MCF 10A (cell line): ENCODE data around the gene OTP. TPM values are rescaled to one million over a fixed set of nuclear protein-coding genes. Genes with fewer than 3 reads are reported as not detected.
A peak's percentile ranks its signal among the peaks of the same experiment; 100 is the strongest.

Source experiments
- Bru-seq: library from RNA; stranded (reverse); fragments of 400-500 nt; gene quantifications from one replicate; lab custom pipeline; 2021; lab: Mats Ljungman, UMichigan
- BruChase-seq, 2 experiments: library from RNA; stranded (reverse); fragments of 400-500 nt; gene quantifications; one replicate each; lab custom pipeline; 2021; lab: Mats Ljungman, UMichigan
- BruUV-seq: library from RNA; stranded (reverse); fragments of 400-500 nt; replicated peaks from 2 replicates; lab custom pipeline; 2021; lab: Mats Ljungman, UMichigan
- CTCF ChIA-PET: fragments of 300-600 bp; sonication (Branson Sonifier 250); formaldehyde crosslinking; extraction: SDS; loops from one replicate; lab custom pipeline; 2021; ENCODE audit warnings: antibody characterized with exemption, inconsistent platforms; lab: Yijun Ruan, JAX
- POLR2A ChIA-PET: fragments of 300-600, 350-650 bp; sonication (Branson Sonifier 250); formaldehyde crosslinking; extraction: SDS; loops from one replicate; lab custom pipeline; 2020; ENCODE audit warnings: antibody characterized with exemption, inconsistent platforms; lab: Yijun Ruan, JAX
- DNase-seq: peaks from one replicate; pipeline ENCODE4 v3.0.0-alpha.2; 2018; ENCODE audit not compliant: unreplicated experiment
- H3K27ac Mint-ChIP-seq: one replicate; pipeline ENCODE4 v1.8.0; 2022; ENCODE audit warnings: mild to moderate bottlenecking, low read depth, mixed read lengths; ENCODE audit not compliant: unreplicated experiment
- H3K27me3 Mint-ChIP-seq: one replicate; pipeline ENCODE4 v1.8.0; 2022; ENCODE audit warnings: mixed read lengths; ENCODE audit not compliant: insufficient read depth, unreplicated experiment
- H3K36me3 Mint-ChIP-seq: one replicate; pipeline ENCODE4 v1.8.0; 2022; ENCODE audit warnings: mild to moderate bottlenecking, moderate library complexity, mixed read lengths; ENCODE audit not compliant: insufficient read depth, unreplicated experiment
- H3K4me1 Mint-ChIP-seq: one replicate; pipeline ENCODE4 v1.8.0; 2022; ENCODE audit warnings: mixed read lengths; ENCODE audit not compliant: insufficient read depth, unreplicated experiment
- H3K4me3 Mint-ChIP-seq: one replicate; pipeline ENCODE4 v1.8.0; 2022; ENCODE audit warnings: mild to moderate bottlenecking, moderate library complexity, mixed read lengths; ENCODE audit not compliant: unreplicated experiment
- H3K9me3 Mint-ChIP-seq: one replicate; pipeline ENCODE4 v1.8.0; 2022; ENCODE audit warnings: mixed read lengths; ENCODE audit not compliant: unreplicated experiment
- CTCF ChIP-seq: fragments of 200-600 bp; IDR thresholded peaks from one replicate; pipeline ENCODE4 v1.8.0; 2022; ENCODE audit warnings: antibody characterized with exemption, mild to moderate bottlenecking; ENCODE audit not compliant: unreplicated experiment
- intact Hi-C: fragments of 100-400 bp; cut with micrococcal nuclease; formaldehyde crosslinking; loops from 2 replicates; pipeline ENCODE4 v1.14.1; 2022
- long read RNA-seq: library from polyadenylated mRNA; stranded (forward); transcript quantifications from one replicate; pipeline ENCODE4 v2.0.0, GENCODE V29; 2022
- total RNA-seq: library from RNA; stranded (reverse); gene quantifications from 2 replicates; pipeline ENCODE4 v1.2.3, GENCODE V29; 2022

The OTP gene
- total RNA-seq (not detected in 2 replicates), Bru-seq, nascent RNA (not detected), BruChase-seq, experiment 1, labeled RNA remaining after a 6-hour chase (percentile 9 among the genes with signal in this experiment), BruChase-seq, experiment 2, labeled RNA remaining after a 2-hour chase (percentile 11 among the genes with signal in this experiment)
- long read RNA-seq = 0 reads

- no peak for DNase-seq
- CTCF ChIA-PET = no interaction called here
- no peak for TF ChIP-seq CTCF
- POLR2A ChIA-PET = interaction anchor here (0.6 kb wide), 1 partner anchor 344 kb away, joined by 3 read pairs; no protein-coding TSS in a partner anchor
- no peaks in the 10 kb centered on the region for H3K36me3 Mint-ChIP-seq
- no TSS peak for BruUV-seq
- no peak within 1 kb of the TSS for H3K4me3 Mint-ChIP-seq
- no peaks in the 10 kb centered on the region for H3K4me1 Mint-ChIP-seq
- intact Hi-C loops = no loop called here
- peaks cover 70% of the 10 kb centered on the region for H3K27me3 Mint-ChIP-seq
- no peak within 1 kb of the TSS for H3K27ac Mint-ChIP-seq
- no peaks in the 10 kb centered on the region for H3K9me3 Mint-ChIP-seq
Measured at GRCh38 chr5:77637998-77638762, at the start of gene OTP. Gene OTP, minus strand, starts transcription at chr5:77638713. Its CDS starts 164 bp downstream, at chr5:77638549.

- CTCF ChIA-PET = no interaction called here
- intact Hi-C loops = no loop called here
- H3K9me3 Mint-ChIP-seq = no peaks in the 10 kb centered on the region
Measured at GRCh38 chr5:77683171-77683732, 44.7 kb upstream of the OTP start.

DNA sequence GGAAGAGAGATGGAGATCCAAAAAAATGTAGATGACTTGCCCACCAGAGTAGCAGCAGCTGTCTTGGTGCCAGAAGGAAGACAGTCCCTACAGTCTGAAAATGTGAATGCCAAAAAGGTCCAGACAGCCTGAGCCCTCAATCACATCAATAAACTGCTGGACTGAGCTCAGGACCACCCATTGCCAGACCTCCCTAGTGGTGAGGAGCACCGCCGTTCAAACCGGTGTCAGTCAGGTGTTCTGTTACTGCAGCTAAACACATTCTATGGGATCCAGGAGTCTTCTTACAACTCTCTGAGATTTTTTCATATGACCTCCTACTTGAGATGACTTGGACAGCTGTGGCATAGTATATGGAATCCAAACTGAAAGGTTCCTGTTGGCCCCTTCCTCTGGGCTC lies 32.0 kb upstream of the OTP start:
- Mint-ChIP-seq H3K4me3 (no peak overlapping the region), H3K27me3 (no peaks in the 10 kb centered on the region), H3K9me3 (peaks cover 3% of the 10 kb centered on the region), H3K36me3 (no peaks in the 10 kb centered on the region), H3K4me1 (no peaks in the 10 kb centered on the region), H3K27ac (no peak overlapping the region)
- no peak for DNase-seq
- ChIA-PET CTCF (no interaction called here), POLR2A (no interaction called here)
- intact Hi-C loops = no loop called here
- BruUV-seq = no TSS peak
- no peak for TF ChIP-seq CTCF

More at GRCh38 chr5:77683171-77683732, 44.7 kb upstream of the OTP start:
- Mint-ChIP-seq H3K36me3 (peaks cover 16% of the 10 kb centered on the region), H3K27me3 (no peaks in the 10 kb centered on the region), H3K4me3 (no peak overlapping the region), H3K27ac (no peak overlapping the region), H3K4me1 (peaks cover 5% of the 10 kb centered on the region)
- no peak for TF ChIP-seq CTCF
- POLR2A ChIA-PET = interaction anchor here (0.8 kb wide), 1 partner anchor 155 kb away, joined by 3 read pairs; no protein-coding TSS in a partner anchor
- no TSS peak for BruUV-seq
- no peak for DNase-seq

DNA sequence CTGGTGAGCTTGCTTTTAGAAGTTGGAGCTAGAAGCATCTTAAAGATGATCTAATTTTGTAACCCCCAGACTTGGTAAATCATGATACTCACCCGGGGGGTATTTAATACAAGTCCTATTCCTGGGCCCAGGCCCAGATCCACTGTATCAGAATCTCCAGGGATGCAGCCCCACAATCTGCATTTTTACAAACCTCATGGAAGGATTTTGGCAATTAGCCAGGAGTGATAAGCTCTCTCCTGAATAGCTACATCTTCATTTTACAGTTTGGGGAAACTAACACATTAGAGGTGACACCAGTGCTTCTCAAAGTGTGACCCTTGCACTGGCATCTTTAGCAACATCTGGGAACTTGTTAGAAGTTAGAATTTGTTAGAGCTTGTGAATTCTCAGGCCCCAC lies 31.2 kb upstream of the OTP start:
- Mint-ChIP-seq H3K9me3 (no peaks in the 10 kb centered on the region), H3K4me1 (no peaks in the 10 kb centered on the region), H3K27ac (no peak overlapping the region), H3K27me3 (no peaks in the 10 kb centered on the region), H3K36me3 (no peaks in the 10 kb centered on the region), H3K4me3 (no peak overlapping the region)
- no TSS peak for BruUV-seq
- ChIA-PET POLR2A (no interaction called here), CTCF (interaction anchor here (0.6 kb wide), 1 partner anchor 1355 kb away, joined by 3 read pairs; no protein-coding TSS in a partner anchor)
- TF ChIP-seq CTCF = no peak
- intact Hi-C loops = no loop called here
- DNase-seq = no peak
